HepG2 (cell line): ENCODE measurements around the gene NAPB. TPM values are rescaled to one million over a fixed set of nuclear protein-coding genes. Genes with fewer than 3 reads are reported as not detected.
A peak's percentile ranks its signal among the peaks of the same experiment; 100 is the strongest.

Experiments used
- GPBP1L1 ChIP-seq: sonication (generic); formaldehyde crosslinking; IDR thresholded peaks from 2 replicates; pipeline ENCODE4 v1.5.0; 2020; ENCODE audit warnings: mild to moderate bottlenecking, missing genetic modification reagents
- NONO ChIP-seq, 2 experiments: fragments of 450-650 bp in 1 of 2; sonication (generic) in 1 of 2; formaldehyde crosslinking in 1 of 2; IDR thresholded peaks in 1 of 2; conservative IDR thresholded peaks in 1 of 2; 2 replicates each; pipeline versions ENCODE4 v1.6.1 to v1.8.0; 2017 to 2022; ENCODE audit warnings: mild to moderate bottlenecking in 1 of 2, missing genetic modification reagents in 1 of 2, moderate library complexity in 1 of 2
- PRDM15 ChIP-seq: sonication (generic); formaldehyde crosslinking; IDR thresholded peaks from 2 replicates; pipeline ENCODE4 v1.4.0; 2020; ENCODE audit warnings: missing genetic modification reagents
- SKIL ChIP-seq: sonication (generic); formaldehyde crosslinking; IDR thresholded peaks from 2 replicates; pipeline ENCODE4 v1.8.0; 2022; ENCODE audit warnings: missing genetic modification reagents, mild to moderate bottlenecking, moderate library complexity, borderline replicate concordance
- SNRNP70 ChIP-seq: fragments of 200-400 bp; formaldehyde crosslinking; IDR thresholded peaks from 2 replicates; pipeline ENCODE4 v1.6.1; 2017; ENCODE audit warnings: mild to moderate bottlenecking, low read depth, low read length, moderate library complexity
- TBL1XR1 ChIP-seq: fragments of 150-350 bp; IDR thresholded peaks from 2 replicates; pipeline ENCODE4 v1.6.1; 2014; ENCODE audit warnings: borderline replicate concordance, low read length; ENCODE audit not compliant: partially characterized antibody
- USF2 ChIP-seq, 2 experiments: sonication (generic) in 1 of 2; formaldehyde crosslinking in 1 of 2; IDR thresholded peaks; 2 replicates each; pipeline versions ENCODE4 v1.5.1 to v1.6.1; 2011 to 2020; ENCODE audit warnings: borderline replicate concordance in 1 of 2, low read depth in 1 of 2, low read length in 1 of 2, mild to moderate bottlenecking in 1 of 2, missing genetic modification reagents in 1 of 2, moderate library complexity in 1 of 2
- XBP1 ChIP-seq: sonication (generic); formaldehyde crosslinking; IDR thresholded peaks from 2 replicates; pipeline ENCODE4 v1.5.0; 2020; ENCODE audit warnings: missing genetic modification reagents
- ZEB1 ChIP-seq: IDR thresholded peaks from 2 replicates; pipeline ENCODE4 v1.6.1; 2012; ENCODE audit warnings: mild to moderate bottlenecking, low read depth, inconsistent platforms; ENCODE audit not compliant: insufficient replicate concordance
- ZFAT ChIP-seq: sonication (generic); formaldehyde crosslinking; conservative IDR thresholded peaks from 2 replicates; pipeline ENCODE4 v1.8.1; 2023; ENCODE audit warnings: missing genetic modification reagents, inconsistent platforms
- ZMYM3 ChIP-seq: sonication (generic); formaldehyde crosslinking; IDR thresholded peaks from 2 replicates; pipeline ENCODE4 v1.5.1; 2020; ENCODE audit warnings: mild to moderate bottlenecking, missing genetic modification reagents
- ZSCAN31 ChIP-seq: sonication (generic); formaldehyde crosslinking; IDR thresholded peaks from 2 replicates; pipeline ENCODE4 v1.5.0; 2020; ENCODE audit warnings: low read depth, mild to moderate bottlenecking, missing genetic modification reagents
- polyA plus RNA-seq, 8 experiments: library from polyadenylated mRNA; depleted of rRNA in 3 of 8; stranded (reverse) in 7 of 8; unstranded in 1 of 8; fragments of >200 nt; fragmentation: Illumina TruSeq in 4 of 8; extraction: Trizol in 4 of 8; gene quantifications; 2 replicates each; pipeline versions ENCODE4 v1.2.1 to v1.2.3, GENCODE V29; 2011 to 2016; ENCODE audit warnings: low read depth in 4 of 8, missing spikeins in 1 of 8, mixed read lengths in 1 of 8; ENCODE audit not compliant: insufficient read depth in 1 of 8
- total RNA-seq, 5 experiments: library from RNA; depleted of rRNA; stranded (reverse); fragments of >200 nt; fragmentation: Illumina TruSeq; extraction: Trizol; gene quantifications; 2 replicates each; pipeline ENCODE4 v1.2.3, GENCODE V29; 2016; ENCODE audit warnings: low read depth in 1 of 5
- TF ChIP-seq, protein P1 (sequence below): sonication (generic); formaldehyde crosslinking; IDR thresholded peaks from 2 replicates; pipeline ENCODE4 v1.5.0; 2020; ENCODE audit warnings: missing genetic modification reagents
- TF ChIP-seq, protein P2 (sequence below): sonication (generic); formaldehyde crosslinking; IDR thresholded peaks from 2 replicates; pipeline ENCODE4 v1.8.1; 2023; ENCODE audit warnings: mild to moderate bottlenecking, missing genetic modification reagents, borderline replicate concordance

NAPB gene
- total and polyA plus RNA-seq, 2 of the 13 experiments (the other 11 are each of a cell fraction or from before 2014, with no cell fraction given) = 15.2 to 16.1 TPM

DNA sequence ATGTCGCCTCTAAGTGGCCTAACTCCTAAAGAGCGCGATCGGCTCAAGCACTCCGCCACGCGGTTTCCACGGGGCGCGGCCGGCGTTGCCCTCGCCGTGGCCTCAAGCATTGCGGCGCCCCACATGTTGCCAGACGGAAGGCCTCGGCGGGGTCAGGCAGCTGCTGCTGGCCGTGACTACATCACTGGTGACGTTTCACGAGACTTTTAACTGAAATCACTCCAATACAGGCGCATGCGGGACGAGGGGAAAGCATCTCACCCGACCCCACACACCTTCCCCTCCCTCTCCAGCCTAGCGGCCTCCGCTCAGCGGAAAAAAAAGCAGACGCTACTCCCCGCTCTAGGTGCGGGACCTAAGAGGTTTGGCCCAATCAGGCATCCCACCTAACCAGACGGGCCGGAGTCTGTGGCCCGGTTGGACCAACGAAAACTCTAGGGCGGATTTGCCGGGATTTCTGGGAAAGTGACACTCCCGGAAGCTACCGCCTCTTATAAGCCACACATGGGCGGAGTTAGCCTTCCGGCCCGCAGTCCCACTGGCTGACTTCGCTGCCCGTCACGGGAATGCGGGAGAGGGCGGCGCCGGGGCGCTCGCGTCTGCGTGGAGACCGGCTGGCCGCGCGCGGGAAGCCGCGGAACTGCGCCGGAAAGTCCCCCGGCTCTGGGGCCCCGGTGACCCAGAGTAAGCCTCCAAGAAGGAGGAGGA lies 70.9 kb downstream of the NAPB start, which contains the start of gene NXT1 (continued):
- TF ChIP-seq, protein P1, sequence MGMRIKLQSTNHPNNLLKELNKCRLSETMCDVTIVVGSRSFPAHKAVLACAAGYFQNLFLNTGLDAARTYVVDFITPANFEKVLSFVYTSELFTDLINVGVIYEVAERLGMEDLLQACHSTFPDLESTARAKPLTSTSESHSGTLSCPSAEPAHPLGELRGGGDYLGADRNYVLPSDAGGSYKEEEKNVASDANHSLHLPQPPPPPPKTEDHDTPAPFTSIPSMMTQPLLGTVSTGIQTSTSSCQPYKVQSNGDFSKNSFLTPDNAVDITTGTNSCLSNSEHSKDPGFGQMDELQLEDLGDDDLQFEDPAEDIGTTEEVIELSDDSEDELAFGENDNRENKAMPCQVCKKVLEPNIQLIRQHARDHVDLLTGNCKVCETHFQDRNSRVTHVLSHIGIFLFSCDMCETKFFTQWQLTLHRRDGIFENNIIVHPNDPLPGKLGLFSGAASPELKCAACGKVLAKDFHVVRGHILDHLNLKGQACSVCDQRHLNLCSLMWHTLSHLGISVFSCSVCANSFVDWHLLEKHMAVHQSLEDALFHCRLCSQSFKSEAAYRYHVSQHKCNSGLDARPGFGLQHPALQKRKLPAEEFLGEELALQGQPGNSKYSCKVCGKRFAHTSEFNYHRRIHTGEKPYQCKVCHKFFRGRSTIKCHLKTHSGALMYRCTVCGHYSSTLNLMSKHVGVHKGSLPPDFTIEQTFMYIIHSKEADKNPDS (CRISPR knock-in tag) = peak; percentile 91
- TF ChIP-seq ZMYM3 (CRISPR knock-in tag) (peak; percentile 9; the same call in 1 of the 2 replicates), GPBP1L1 (no peak), ZSCAN31 (CRISPR knock-in tag) (no peak), PRDM15 (CRISPR knock-in tag) (0 out of 2 replicates have a peak, but pooled peaks have one; percentile 45), SNRNP70 (no peak), ZFAT (CRISPR knock-in tag) (no peak), ZEB1 (peak; percentile 35), NONO (IDR thresholded peaks at IDR 0.05) (no peak), NONO (CRISPR knock-in tag; conservative IDR thresholded peaks at IDR 0.05) (peak; percentile 18; the same call in 1 of the 2 replicates), XBP1 (CRISPR knock-in tag) (no peak), TBL1XR1 (no peak), SKIL (no peak), USF2 (IDR thresholded peaks at IDR 0.05; ENCODE audit: low read depth, low read length) (no peak; the same call in 1 of the 2 replicates), USF2 (CRISPR knock-in tag; IDR thresholded peaks at IDR 0.05; ENCODE audit: borderline replicate concordance) (peak; percentile 71; the same call in 1 of the 2 replicates)
- TF ChIP-seq, protein P2, sequence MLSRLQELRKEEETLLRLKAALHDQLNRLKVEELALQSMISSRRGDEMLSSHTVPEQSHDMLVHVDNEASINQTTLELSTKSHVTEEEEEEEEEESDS = no peak
